ENCODE data around the gene KCNJ16. TPM values are rescaled to one million over a fixed set of nuclear protein-coding genes. Genes with fewer than 3 reads are reported as not detected.

KCNJ16 gene
- total and polyA plus RNA-seq, 2 of the 13 experiments (the other 11 are each of a cell fraction or from before 2014, with no cell fraction given): not detected

GRCh38 chr17:70172449-70172848 lies 97.4 kb downstream of the KCNJ16 start:
- POLR2A ChIA-PET: no interaction called here
- CTCF ChIA-PET (ENCODE audit: low intra/inter-chr PET ratio, low total read pairs): no interaction called here
- intact Hi-C loops (cut with micrococcal nuclease; ENCODE audit: unreplicated experiment): no loop called here

GRCh38 chr17:70172923-70173322 lies 97.9 kb downstream of the KCNJ16 start:
- Histone ChIP-seq H3K4me1 (ENCODE audit: insufficient read depth, low read length) (peaks cover 6% of the 10 kb centered on the region), H4K20me1 (ENCODE audit: insufficient read depth, low read length) (no peaks in the 10 kb centered on the region), H3K36me3 (replicated peaks in 1 of 2; ENCODE audit: control insufficient read depth in 1 of 2, insufficient read depth in 2 of 2, low read length in 2 of 2) (no peaks in the 10 kb centered on the region), H3K4me3 (replicated peaks in 1 of 3; ENCODE audit: insufficient read depth in 1 of 3, low read depth in 2 of 3, low read length in 3 of 3) (no peak overlapping the region), H3K79me2 (ENCODE audit: insufficient read depth, low read length) (no peaks in the 10 kb centered on the region), H3K9me3 (ENCODE audit: low read length) (no peaks in the 10 kb centered on the region), H2AFZ (ENCODE audit: low read length) (no peak overlapping the region), H3K27me3 (ENCODE audit: control insufficient read depth in 1 of 2, insufficient read depth in 2 of 2, low read length in 2 of 2) (peaks cover 0 to 26% of the 10 kb centered on the region in 2 experiments; a peak in 3 of 5 replicates), H3K9ac (ENCODE audit: insufficient read depth, low read depth, low read length) (no peak overlapping the region), H3K27ac (ENCODE audit: extremely low read length, insufficient read depth, low read length) (no peak overlapping the region), H3K4me2 (ENCODE audit: low read depth, low read length) (no peak overlapping the region)
- intact Hi-C loops (cut with micrococcal nuclease; ENCODE audit: unreplicated experiment) (no loop called here), in situ Hi-C loops (cut with HindIII; ENCODE audit: extremely low pct_ligation_motif_present, low pct_unique_long_range_greater_than_20kb) (no loop called here)
- ATAC-seq (no peak), FAIRE-seq (no peak), DNase-seq (ENCODE audit: low spot score) (no peak)
- POLR2A ChIA-PET: no interaction called here
- CTCF ChIA-PET (ENCODE audit: low intra/inter-chr PET ratio, low total read pairs): no interaction called here
- TF ChIP-seq ZBTB34 (CRISPR knock-in tag; IDR thresholded peaks at IDR 0.05): no peak
- TF ChIP-seq CEBPB (IDR thresholded peaks at IDR 0.05; ENCODE audit: borderline replicate concordance, low read depth, low read length): 0 out of 2 replicates have a peak, but pooled peaks have one; percentile 0
- BruUV-seq (replicated peaks): no TSS peak
- 16% methylated on average over 2 of the region's 2 CpGs for WGBS (ENCODE audit: low lambda C conversion rate)

More at GRCh38 chr17:70172449-70172848, 97.4 kb downstream of the KCNJ16 start:
- Histone ChIP-seq H3K36me3 (replicated peaks in 1 of 2; ENCODE audit: control insufficient read depth in 1 of 2, insufficient read depth in 2 of 2, low read length in 2 of 2) (no peaks in the 10 kb centered on the region), H3K79me2 (ENCODE audit: insufficient read depth, low read length) (no peaks in the 10 kb centered on the region), H3K9ac (ENCODE audit: insufficient read depth, low read depth, low read length) (no peak overlapping the region), H3K4me3 (replicated peaks in 1 of 3; ENCODE audit: insufficient read depth in 1 of 3, low read depth in 2 of 3, low read length in 3 of 3) (no peak overlapping the region), H2AFZ (ENCODE audit: low read length) (no peak overlapping the region), H3K27ac (ENCODE audit: extremely low read length, insufficient read depth, low read length) (no peak overlapping the region), H4K20me1 (ENCODE audit: insufficient read depth, low read length) (no peaks in the 10 kb centered on the region), H3K27me3 (ENCODE audit: control insufficient read depth in 1 of 2, insufficient read depth in 2 of 2, low read length in 2 of 2) (peaks cover 0 to 30% of the 10 kb centered on the region in 2 experiments; a peak in 3 of 5 replicates), H3K4me1 (ENCODE audit: insufficient read depth, low read length) (peaks cover 6% of the 10 kb centered on the region), H3K9me3 (ENCODE audit: low read length) (no peaks in the 10 kb centered on the region), H3K4me2 (ENCODE audit: low read depth, low read length) (no peak overlapping the region)
- in situ Hi-C loops (cut with HindIII; ENCODE audit: extremely low pct_ligation_motif_present, low pct_unique_long_range_greater_than_20kb): no loop called here
- DNase-seq (ENCODE audit: low spot score) (no peak), FAIRE-seq (no peak), ATAC-seq (no peak)
- TF ChIP-seq ZEB1 (IDR thresholded peaks at IDR 0.05; ENCODE audit: insufficient replicate concordance, low read depth) (no peak), MED8 (CRISPR knock-in tag; IDR thresholded peaks at IDR 0.05; ENCODE audit: insufficient replicate concordance) (no peak), PATZ1 (CRISPR knock-in tag; IDR thresholded peaks at IDR 0.05) (no peak)
- 0% methylated on average over 2 of the region's 2 CpGs for WGBS (ENCODE audit: low lambda C conversion rate)
- no TSS peak for BruUV-seq (replicated peaks)

Data from HepG2 (cell line).